ENCODE data around the gene ABCA13. TPM values are rescaled to one million over a fixed set of nuclear protein-coding genes. Genes with fewer than 3 reads are reported as not detected.

ABCA13 gene
- total and polyA plus RNA-seq, 2 experiments from 2014 or later, result 0.11 TPM; not detected in 1

- no peak overlapping the region for H2AFZ ChIP-seq
- 24 to 38% methylated on average over 3 of the region's 3 CpGs for WGBS, 2 experiments (ENCODE audit: low coverage in 1 of 2, low lambda C conversion rate in 2 of 2, missing lambda C conversion rate in 2 of 2)
- H3K9me2 ChIP-seq (ENCODE audit: insufficient read depth), result no peaks in the 10 kb centered on the region
- H3K9me3 ChIP-seq (ENCODE audit: low read depth), result no peaks in the 10 kb centered on the region
- no peaks in the 10 kb centered on the region for H3K27me3 ChIP-seq (replicated peaks; ENCODE audit: insufficient read depth)
- H3K27ac ChIP-seq, result no peak overlapping the region
- no peak for TF ChIP-seq EZH2phosphoT487 (IDR thresholded peaks at IDR 0.05; ENCODE audit: insufficient read depth, low read depth)
- TF ChIP-seq EZH2 (IDR thresholded peaks at IDR 0.05; ENCODE audit: insufficient read depth, poor library complexity, severe bottlenecking), result no peak
- 0 out of 2 replicates have a peak, but pooled peaks cover 5% of the 10 kb centered on the region for H3K4me1 ChIP-seq (ENCODE audit: insufficient read depth)
- H3K9ac ChIP-seq, result no peak overlapping the region
- H3F3A ChIP-seq (ENCODE audit: insufficient read depth), result no peaks in the 10 kb centered on the region
- H3K4me3 ChIP-seq, result no peak overlapping the region
- no peak for DNase-seq
- in situ Hi-C loops (cut with MboI), result no loop called here
- H4K20me1 ChIP-seq (ENCODE audit: insufficient read depth), result no peaks in the 10 kb centered on the region
- no peaks in the 10 kb centered on the region for H3K36me3 ChIP-seq (ENCODE audit: low read depth)
- H3K4me2 ChIP-seq (ENCODE audit: unreplicated experiment), result no peak overlapping the region
- H3K79me2 ChIP-seq (ENCODE audit: insufficient read depth), result no peaks in the 10 kb centered on the region
Measured at GRCh38 chr7:48428091-48428684, 256.9 kb downstream of the ABCA13 start.

GRCh38 chr7:48429117-48429516, 257.9 kb downstream of the ABCA13 start:
- Histone ChIP-seq H3K79me2 (ENCODE audit: insufficient read depth) (no peaks in the 10 kb centered on the region), H3K4me2 (ENCODE audit: unreplicated experiment) (no peak overlapping the region), H3K36me3 (ENCODE audit: low read depth) (no peaks in the 10 kb centered on the region), H3K9me3 (ENCODE audit: low read depth) (no peaks in the 10 kb centered on the region), H3F3A (ENCODE audit: insufficient read depth) (no peaks in the 10 kb centered on the region), H3K9ac (no peak overlapping the region), H3K27me3 (replicated peaks; ENCODE audit: insufficient read depth) (no peaks in the 10 kb centered on the region), H4K20me1 (ENCODE audit: insufficient read depth) (no peaks in the 10 kb centered on the region), H3K4me3 (no peak overlapping the region), H3K4me1 (ENCODE audit: insufficient read depth) (0 out of 2 replicates have a peak, but pooled peaks cover 5% of the 10 kb centered on the region), H2AFZ (no peak overlapping the region), H3K9me2 (ENCODE audit: insufficient read depth) (no peaks in the 10 kb centered on the region), H3K27ac (no peak overlapping the region)
- no peak for TF ChIP-seq EZH2 (IDR thresholded peaks at IDR 0.05; ENCODE audit: insufficient read depth, poor library complexity, severe bottlenecking)
- no peak for TF ChIP-seq EZH2phosphoT487 (IDR thresholded peaks at IDR 0.05; ENCODE audit: insufficient read depth, low read depth)
- no peak for DNase-seq
- in situ Hi-C loops (cut with MboI), result no loop called here

- Histone ChIP-seq H3F3A (ENCODE audit: insufficient read depth) (no peaks in the 10 kb centered on the region), H3K27ac (no peak overlapping the region), H3K9me3 (ENCODE audit: low read depth) (no peaks in the 10 kb centered on the region), H3K4me2 (ENCODE audit: unreplicated experiment) (no peak overlapping the region), H2AFZ (no peak overlapping the region), H3K4me3 (no peak overlapping the region), H4K20me1 (ENCODE audit: insufficient read depth) (no peaks in the 10 kb centered on the region), H3K79me2 (ENCODE audit: insufficient read depth) (no peaks in the 10 kb centered on the region), H3K4me1 (ENCODE audit: insufficient read depth) (no peaks in the 10 kb centered on the region), H3K9me2 (ENCODE audit: insufficient read depth) (no peaks in the 10 kb centered on the region), H3K36me3 (ENCODE audit: low read depth) (no peaks in the 10 kb centered on the region), H3K27me3 (replicated peaks; ENCODE audit: insufficient read depth) (no peaks in the 10 kb centered on the region), H3K9ac (no peak overlapping the region)
- in situ Hi-C loops (cut with MboI), result no loop called here
- TF ChIP-seq EZH2phosphoT487 (IDR thresholded peaks at IDR 0.05; ENCODE audit: insufficient read depth, low read depth) (no peak), EZH2 (IDR thresholded peaks at IDR 0.05; ENCODE audit: insufficient read depth, poor library complexity, severe bottlenecking) (no peak)
- DNase-seq, result no peak
- 0% methylated on average over 1 of the region's 1 CpG for WGBS, 2 experiments (ENCODE audit: low coverage in 1 of 2, low lambda C conversion rate in 2 of 2, missing lambda C conversion rate in 2 of 2)
Measured at GRCh38 chr7:48438206-48438605, 266.9 kb downstream of the ABCA13 start.

GRCh38 chr7:48441848-48442492, 270.7 kb downstream of the ABCA13 start:
- TF ChIP-seq EZH2 (IDR thresholded peaks at IDR 0.05; ENCODE audit: insufficient read depth, poor library complexity, severe bottlenecking) (no peak), EZH2phosphoT487 (IDR thresholded peaks at IDR 0.05; ENCODE audit: insufficient read depth, low read depth) (no peak)
- Histone ChIP-seq H3K9me2 (ENCODE audit: insufficient read depth) (no peaks in the 10 kb centered on the region), H3K9me3 (ENCODE audit: low read depth) (no peaks in the 10 kb centered on the region), H3K4me2 (ENCODE audit: unreplicated experiment) (no peak overlapping the region), H3K36me3 (ENCODE audit: low read depth) (no peaks in the 10 kb centered on the region), H3K4me3 (no peak overlapping the region), H3F3A (ENCODE audit: insufficient read depth) (no peaks in the 10 kb centered on the region), H3K27ac (no peak overlapping the region), H3K9ac (no peak overlapping the region), H3K27me3 (replicated peaks; ENCODE audit: insufficient read depth) (no peaks in the 10 kb centered on the region), H4K20me1 (ENCODE audit: insufficient read depth) (no peaks in the 10 kb centered on the region), H3K4me1 (ENCODE audit: insufficient read depth) (no peaks in the 10 kb centered on the region), H3K79me2 (ENCODE audit: insufficient read depth) (no peaks in the 10 kb centered on the region), H2AFZ (no peak overlapping the region)
- 35 to 37% methylated on average over 8 of the region's 8 CpGs for WGBS, 2 experiments (ENCODE audit: low coverage in 1 of 2, low lambda C conversion rate in 2 of 2, missing lambda C conversion rate in 2 of 2)
- DNase-seq, result no peak
- in situ Hi-C loops (cut with MboI), result no loop called here

Measured in GM23248 (cell line).